GM18507 (cell line): ENCODE data around the gene GTF3A.

ENCODE experiments used
- DNase-seq: peaks from one replicate; pipeline ENCODE4 v3.0.0; 2011; ENCODE audit warnings: low read depth; ENCODE audit not compliant: insufficient read length; ENCODE audit errors: extremely low spot score
- FAIRE-seq: peaks from 2 replicates; lab custom pipeline; 2011; peaks lifted over from hg19 to GRCh38; lab: Jason Lieb, UNC

Gene GTF3A

DNA sequence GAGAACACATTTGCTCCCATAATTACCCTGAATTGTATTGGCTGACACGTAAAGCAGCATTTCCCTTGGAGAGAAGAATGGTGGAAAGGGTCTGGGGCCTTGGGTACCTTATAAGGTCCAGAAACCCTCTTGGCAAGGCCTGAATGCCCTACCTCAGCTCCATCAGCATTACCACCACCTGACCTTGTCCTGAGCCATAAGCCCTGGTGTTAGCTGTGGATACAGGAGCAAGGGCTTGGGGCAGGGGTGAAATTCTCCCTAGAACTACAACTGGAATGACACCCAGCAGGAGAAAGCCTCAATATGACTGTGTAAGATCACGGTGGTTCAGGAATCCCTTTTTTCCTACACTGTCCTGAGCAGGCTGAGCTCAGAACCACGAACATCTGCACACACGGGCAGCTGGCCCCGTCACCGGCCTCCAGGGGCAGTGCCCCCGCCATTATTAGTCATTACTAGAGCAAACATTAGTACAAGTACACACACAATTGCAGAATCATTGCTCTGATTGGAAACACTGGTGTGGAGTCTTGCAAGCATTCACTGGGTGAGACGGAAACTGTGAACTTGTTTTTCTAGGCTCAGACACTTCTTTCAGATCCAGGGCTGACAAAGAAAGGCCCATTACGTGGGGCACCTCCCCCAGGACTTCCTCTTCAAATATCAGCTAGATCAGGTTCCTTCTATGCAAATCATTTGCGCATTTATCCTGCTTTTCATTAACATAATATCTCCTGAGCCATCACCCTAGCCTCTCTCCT lies 52.7 kb downstream of the GTF3A start:
- DNase-seq (no peak), FAIRE-seq (peak; percentile 62)

DNA sequence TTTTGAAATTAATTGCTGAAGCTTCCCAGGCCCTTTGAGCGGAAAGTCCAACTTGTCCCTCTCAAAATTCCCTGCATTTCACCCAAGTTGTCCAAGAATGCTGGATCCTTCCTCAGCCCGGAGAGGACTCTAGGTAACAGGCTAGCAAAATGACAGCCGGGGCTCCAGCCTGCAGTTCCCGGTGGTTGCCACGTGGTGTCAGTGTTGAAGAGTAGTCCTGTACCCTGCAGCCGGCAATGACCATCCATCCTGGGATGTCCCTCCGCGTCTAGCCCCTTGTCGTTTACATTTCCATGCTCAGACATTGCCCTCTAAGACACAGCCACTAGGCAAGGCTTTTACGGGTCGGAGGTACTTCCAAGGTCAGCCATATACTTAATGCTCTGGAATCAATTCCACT lies 57.3 kb downstream of the GTF3A start:
- no peak for FAIRE-seq
- DNase-seq: no peak

DNA sequence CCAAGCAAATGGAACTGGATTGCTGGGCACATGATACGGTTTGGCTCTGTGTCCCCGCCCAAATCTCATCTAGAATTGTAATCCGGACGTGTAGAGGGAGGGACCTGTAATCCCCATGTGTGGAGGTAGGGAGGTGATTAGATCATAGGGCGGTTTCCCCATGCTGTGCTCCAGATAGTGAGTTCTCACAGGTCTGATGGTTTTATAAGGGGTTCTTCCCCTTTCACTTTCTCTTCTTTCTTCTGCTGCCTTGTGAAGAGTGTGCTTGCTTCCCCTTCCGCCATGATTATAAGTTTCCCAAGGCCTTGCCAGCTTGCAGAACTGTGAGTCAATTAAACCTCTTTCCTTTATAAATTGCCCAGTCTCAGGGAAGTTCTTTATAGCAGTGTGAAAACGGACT lies 58.6 kb downstream of the GTF3A start:
- peak; percentile 96 for FAIRE-seq
- no peak for DNase-seq

DNA sequence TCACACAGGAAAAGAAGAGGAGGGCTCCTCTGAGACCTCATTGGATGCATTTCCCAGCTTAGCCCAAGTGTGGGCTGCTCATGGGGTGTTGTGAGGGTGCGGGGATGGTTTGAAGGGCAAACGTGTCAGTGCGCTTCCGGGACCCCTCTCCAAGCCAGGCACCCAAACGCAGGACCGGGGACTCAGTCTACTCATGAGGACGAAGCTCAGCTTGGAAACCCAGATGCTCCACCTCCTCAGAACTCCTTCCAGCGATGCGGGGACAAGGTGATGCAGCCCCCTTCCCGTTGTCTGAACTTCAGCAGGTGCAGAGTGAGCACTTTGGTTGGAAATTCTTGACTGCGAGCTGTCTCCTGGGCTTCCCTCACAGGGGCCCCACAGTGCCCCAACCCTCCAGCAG lies 59.0 kb downstream of the GTF3A start:
- FAIRE-seq: no peak

More for the DNA sequence above, 59.0 kb downstream of the GTF3A start:
- no peak for DNase-seq
